Testis (tissue), 3 donors: ENCODE data around the gene GNL3. TPM values are rescaled to one million over a fixed set of nuclear protein-coding genes. Genes with fewer than 3 reads are reported as not detected.

Source experiments
- DNase-seq: peaks from one replicate; pipeline ENCODE4 v3.0.0-alpha.2; 2019
- H3K27ac ChIP-seq, 2 donors: fragments of 200-600 bp; sonication (generic); one replicate each; pipeline ENCODE4 v1.5.1; 2019
- H3K27me3 ChIP-seq: fragments of 200-600 bp; sonication (generic); one replicate; pipeline ENCODE4 v1.5.1; 2019
- H3K36me3 ChIP-seq: fragments of 200-600 bp; sonication (generic); one replicate; pipeline ENCODE4 v1.5.1; 2017; ENCODE audit warnings: low read depth; ENCODE audit errors: missing control alignments
- H3K4me1 ChIP-seq: fragments of 200-600 bp; sonication (generic); one replicate; pipeline ENCODE4 v1.5.1; 2019
- H3K4me3 ChIP-seq, 2 donors: fragments of 200-600 bp; sonication (generic); one replicate each; pipeline ENCODE4 v1.5.1; 2017 to 2019
- H3K9me3 ChIP-seq: fragments of 200-600 bp; sonication (generic); one replicate; pipeline ENCODE4 v1.5.1; 2017
- CTCF ChIP-seq, 3 experiments: fragments of 450-650 bp in 2 of 3; fragments of 200-600 bp in 1 of 3; sonication (generic) in 1 of 3; IDR thresholded peaks; one replicate each; pipeline ENCODE4 v1.5.1; 2016 to 2019; ENCODE audit warnings: antibody characterized with exemption in 3 of 3, mild to moderate bottlenecking in 2 of 3, moderate library complexity in 1 of 3
- POLR2A ChIP-seq: fragments of 450-650 bp; IDR thresholded peaks from one replicate; pipeline ENCODE4 v1.6.1; 2017; ENCODE audit warnings: antibody characterized with exemption, mild to moderate bottlenecking, moderate library complexity
- WGBS, 2 donors: methylation state at CpG; one replicate each; pipeline ENCODE4 v1.1.5; 2018; 5-methylcytosine and 5-hydroxymethylcytosine counted together
- intact Hi-C: fragments of 100-400 bp; cut with DNase I; formaldehyde crosslinking; loops from one replicate; pipeline ENCODE4 v1.15.1; 2023; ENCODE audit warnings: low total_unique reads
- polyA plus RNA-seq: library from polyadenylated mRNA; stranded (reverse); fragments of 350-450 nt; fragmentation: Illumina TruSeq; extraction: RNeasy Lipid Tissue Mini Kit (QIAGEN cat#74804); gene quantifications from one replicate; pipeline ENCODE4 v1.2.3, GENCODE V29; 2014; ENCODE audit warnings: low read depth, low replicate concordance; ENCODE audit not compliant: insufficient read depth
- total RNA-seq, 2 donors: library from RNA; depleted of rRNA; stranded (reverse); fragments of >200 nt; gene quantifications; one replicate each; pipeline ENCODE4 v1.2.3, GENCODE V29; 2016

Gene GNL3
- total and polyA plus RNA-seq, 3 donors from 2014 or later, result 36.3 to 57.7 (median 50.6) TPM

DNA sequence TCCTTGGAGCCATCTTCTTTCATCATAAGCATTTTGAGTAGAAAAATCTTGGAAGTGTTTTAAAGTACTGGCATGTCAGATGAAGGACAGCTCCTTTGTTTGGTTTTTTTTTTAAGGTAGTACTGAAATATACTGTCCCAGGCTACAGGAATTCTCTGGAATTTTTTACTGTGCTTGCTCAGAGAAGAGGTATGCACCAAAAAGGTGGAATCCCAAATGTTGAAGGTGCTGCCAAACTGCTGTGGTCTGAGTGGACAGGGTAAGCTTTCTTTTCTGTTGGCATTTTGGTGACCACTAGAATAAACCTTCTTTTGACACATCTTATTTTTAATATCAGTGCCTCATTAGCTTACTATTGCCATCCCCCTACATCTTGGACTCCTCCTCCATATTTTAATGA is 7.2 kb downstream of the GNL3 start:
- intact Hi-C loops, result no loop called here
- Histone ChIP-seq H3K4me1 (no peaks in the 10 kb centered on the region), H3K4me3 (no peak overlapping the region), H3K36me3 (no peaks in the 10 kb centered on the region), H3K9me3 (no peaks in the 10 kb centered on the region), H3K27me3 (no peaks in the 10 kb centered on the region), H3K27ac (no peak overlapping the region)
- DNase-seq, result no peak
- TF ChIP-seq CTCF (IDR thresholded peaks at IDR 0.05) (no peak), POLR2A (no peak)

- no peak overlapping the region for H3K27ac ChIP-seq
- WGBS, 2 donors, result 62 to 66% methylated on average over 7 of the region's 7 CpGs
- TF ChIP-seq POLR2A (no peak), CTCF (IDR thresholded peaks at IDR 0.05) (no peak)
- DNase-seq, result no peak
- intact Hi-C loops, result no loop called here
- no peaks in the 10 kb centered on the region for H3K9me3 ChIP-seq
- no peaks in the 10 kb centered on the region for H3K27me3 ChIP-seq
- H3K36me3 ChIP-seq, result no peaks in the 10 kb centered on the region
- no peaks in the 10 kb centered on the region for H3K4me1 ChIP-seq
- H3K4me3 ChIP-seq, result no peak overlapping the region
These were observed 8.8 kb downstream of the GNL3 start for GRCh38 chr3:52694528-52695189.

DNA sequence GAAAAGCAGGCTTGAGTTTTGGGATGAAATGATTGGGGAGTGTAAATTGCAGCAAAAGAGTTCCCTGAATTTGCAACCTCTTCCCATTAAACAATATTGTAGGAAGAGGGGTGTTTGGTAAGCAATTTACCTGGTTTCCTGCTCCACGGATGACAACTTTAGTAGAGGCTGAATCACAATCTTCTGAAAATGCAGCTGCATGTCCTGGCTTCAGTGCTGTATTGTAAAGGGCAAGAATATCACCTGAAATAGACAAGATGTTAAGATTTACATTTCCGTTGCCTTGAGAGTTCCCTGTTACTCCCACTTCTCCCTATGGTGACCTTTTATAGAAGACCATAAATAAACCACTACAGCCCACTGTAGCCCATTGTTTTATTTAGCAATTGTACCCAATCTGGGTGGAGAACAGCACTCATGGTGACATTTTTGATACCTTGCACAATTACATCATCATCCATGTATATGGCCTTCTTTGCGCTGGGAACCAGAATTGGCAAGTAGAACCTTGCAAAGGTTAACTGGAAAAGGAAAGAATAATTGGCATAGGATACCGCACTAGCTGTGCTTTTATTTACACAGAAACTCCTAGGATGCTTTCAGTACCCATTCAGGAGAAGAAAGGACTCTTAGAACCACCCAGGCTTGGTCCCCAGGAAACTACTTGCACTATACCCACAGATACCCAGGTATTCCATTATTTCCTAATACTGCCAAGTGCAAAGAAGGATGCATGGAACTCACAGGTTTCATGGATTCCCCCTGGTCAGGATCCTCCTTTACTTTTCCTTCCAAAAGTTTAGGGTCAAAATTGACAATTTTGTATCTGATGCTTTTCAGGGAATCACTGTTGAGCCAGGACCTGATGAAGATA is 10.2 kb downstream of the GNL3 start:
- Histone ChIP-seq H3K27ac (no peak overlapping the region), H3K9me3 (no peaks in the 10 kb centered on the region), H3K4me1 (no peaks in the 10 kb centered on the region), H3K27me3 (no peaks in the 10 kb centered on the region), H3K4me3 (no peak overlapping the region), H3K36me3 (no peaks in the 10 kb centered on the region)
- WGBS, 2 donors, result 74 to 79% methylated on average over 4 of the region's 4 CpGs
- no peak for TF ChIP-seq CTCF (IDR thresholded peaks at IDR 0.05)
- TF ChIP-seq POLR2A, result no peak
- DNase-seq, result no peak
- intact Hi-C loops, result no loop called here

- H3K36me3 ChIP-seq, result no peaks in the 10 kb centered on the region
- intact Hi-C loops, result no loop called here
- no peaks in the 10 kb centered on the region for H3K9me3 ChIP-seq
- no peak overlapping the region for H3K27ac ChIP-seq
- H3K4me3 ChIP-seq, result no peak overlapping the region
- TF ChIP-seq POLR2A (no peak), CTCF (IDR thresholded peaks at IDR 0.05) (no peak)
- no peak for DNase-seq
- no peaks in the 10 kb centered on the region for H3K27me3 ChIP-seq
- no peaks in the 10 kb centered on the region for H3K4me1 ChIP-seq
- WGBS, 2 donors, result 77 to 81% methylated on average over 2 of the region's 2 CpGs
These were observed 11.2 kb downstream of the GNL3 start for GRCh38 chr3:52696830-52697631.
